CD4-positive, alpha-beta T cell treated with Interleukin-6 at 100 ng/mL for 8 hours (primary cell): ENCODE results near the gene SATB2.

Source experiments
- DNase-seq: peaks from one replicate; pipeline ENCODE4 v3.0.0-alpha.2; 2020; ENCODE audit warnings: mixed read lengths, low spot score

SATB2 gene

GRCh38 chr2:199404841-199405240, 52.9 kb downstream of the SATB2 start:
- DNase-seq = no peak

- no peak for DNase-seq
These were observed 62.4 kb downstream of the SATB2 start for GRCh38 chr2:199395311-199395710.

DNA sequence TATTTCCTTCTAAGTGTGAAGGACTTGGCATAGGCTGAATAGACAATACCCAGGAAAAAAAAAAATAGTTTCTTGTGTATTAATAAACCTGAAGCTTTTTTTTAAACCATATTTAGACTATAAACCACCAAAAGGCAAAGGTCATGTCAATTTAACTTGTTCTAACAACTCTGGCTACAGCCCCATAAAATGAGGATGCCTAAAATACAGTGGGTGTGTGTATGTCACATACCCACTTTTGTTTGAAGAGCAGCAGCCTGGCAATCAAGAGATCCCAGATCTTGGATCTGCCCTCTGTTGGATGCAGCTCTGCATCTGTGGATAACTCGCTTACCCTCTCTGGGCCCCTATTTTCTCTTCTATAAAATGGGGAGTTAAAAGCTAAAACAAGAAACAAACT, 65.4 kb downstream of the SATB2 start:
- no peak for DNase-seq

DNA sequence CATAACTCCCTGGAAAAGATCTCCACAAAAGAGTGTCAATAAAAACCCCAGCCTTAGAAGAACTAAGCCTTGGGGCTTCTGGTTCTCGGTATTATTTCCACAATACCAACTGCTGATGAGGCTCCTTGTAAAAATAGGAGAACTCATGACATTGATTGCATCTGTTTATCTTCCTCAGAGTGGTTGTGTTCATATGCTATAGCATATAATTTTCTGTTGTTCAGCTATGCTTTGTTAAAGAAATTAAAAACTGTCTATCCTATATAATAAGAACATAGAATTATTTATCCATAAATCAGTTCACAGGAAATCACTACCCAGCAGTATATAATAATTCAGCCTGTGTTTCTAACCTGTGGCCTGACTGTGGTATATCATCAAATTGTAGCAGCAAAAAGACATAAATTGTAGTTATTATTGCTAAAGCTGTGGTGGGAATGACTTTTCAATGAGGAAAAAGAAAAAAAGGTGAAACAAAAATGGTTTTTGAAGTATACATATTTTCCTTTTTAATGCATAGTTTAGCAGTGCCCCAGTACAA, 68.9 kb downstream of the SATB2 start:
- DNase-seq = no peak

DNA sequence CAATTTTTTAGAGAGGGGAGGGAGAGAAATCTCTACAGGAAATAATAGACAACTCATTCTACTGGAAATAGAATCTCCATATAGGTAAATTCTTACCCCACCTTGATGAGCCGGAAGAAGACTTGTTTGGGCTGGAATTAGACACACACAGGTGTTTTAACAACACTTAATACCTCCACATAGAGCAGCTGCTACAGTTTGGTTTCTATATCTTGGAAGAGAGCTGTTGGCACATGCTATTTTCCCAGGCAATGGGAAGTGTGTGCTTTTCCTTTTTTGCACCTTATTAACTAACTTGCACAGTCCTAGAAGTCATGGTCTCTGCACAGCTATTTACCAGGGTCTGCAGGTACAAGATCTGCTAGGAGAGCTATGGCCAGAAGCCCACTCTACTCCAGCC, 73.7 kb downstream of the SATB2 start:
- DNase-seq = no peak

- DNase-seq = no peak
These were observed 74.7 kb downstream of the SATB2 start for GRCh38 chr2:199383021-199383420.

DNA sequence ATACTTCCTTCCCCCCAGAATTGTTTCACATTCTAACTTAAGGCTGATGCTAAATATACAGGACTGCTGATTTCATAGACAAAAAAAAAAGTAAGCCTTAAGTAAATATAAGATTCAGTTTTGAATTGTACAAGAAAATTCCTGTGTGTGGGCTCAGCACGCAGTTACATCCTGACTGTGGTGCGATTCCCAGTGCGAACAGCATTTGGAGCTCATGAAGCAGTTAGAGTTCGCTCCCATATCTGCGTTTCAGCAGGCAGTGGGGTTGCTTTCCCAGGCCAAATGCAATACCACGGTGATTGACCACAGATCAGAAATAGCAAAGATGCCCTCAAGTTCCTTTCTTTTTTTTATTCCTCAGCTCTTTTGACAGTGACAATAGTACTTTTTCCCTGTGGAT, 75.6 kb downstream of the SATB2 start:
- no peak for DNase-seq

DNA sequence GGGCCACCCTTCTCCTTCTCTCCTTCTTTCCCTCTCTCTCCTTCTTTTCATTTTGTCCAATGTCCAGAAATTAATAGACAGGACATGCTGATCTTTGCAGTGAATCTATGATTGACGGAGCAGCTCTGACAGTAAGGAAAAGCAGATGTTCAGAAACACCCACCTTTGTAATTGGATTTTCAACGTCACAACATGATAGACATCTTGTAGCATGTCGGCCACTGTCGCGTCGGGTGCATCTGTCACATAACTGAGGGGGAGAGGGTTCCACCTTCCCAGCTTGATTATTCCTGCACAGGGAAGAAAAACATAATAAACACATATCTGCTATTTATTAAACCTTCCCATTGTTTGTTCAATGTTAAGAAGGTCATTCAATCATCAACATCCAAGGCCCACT, 76.2 kb downstream of the SATB2 start:
- DNase-seq = no peak

DNA sequence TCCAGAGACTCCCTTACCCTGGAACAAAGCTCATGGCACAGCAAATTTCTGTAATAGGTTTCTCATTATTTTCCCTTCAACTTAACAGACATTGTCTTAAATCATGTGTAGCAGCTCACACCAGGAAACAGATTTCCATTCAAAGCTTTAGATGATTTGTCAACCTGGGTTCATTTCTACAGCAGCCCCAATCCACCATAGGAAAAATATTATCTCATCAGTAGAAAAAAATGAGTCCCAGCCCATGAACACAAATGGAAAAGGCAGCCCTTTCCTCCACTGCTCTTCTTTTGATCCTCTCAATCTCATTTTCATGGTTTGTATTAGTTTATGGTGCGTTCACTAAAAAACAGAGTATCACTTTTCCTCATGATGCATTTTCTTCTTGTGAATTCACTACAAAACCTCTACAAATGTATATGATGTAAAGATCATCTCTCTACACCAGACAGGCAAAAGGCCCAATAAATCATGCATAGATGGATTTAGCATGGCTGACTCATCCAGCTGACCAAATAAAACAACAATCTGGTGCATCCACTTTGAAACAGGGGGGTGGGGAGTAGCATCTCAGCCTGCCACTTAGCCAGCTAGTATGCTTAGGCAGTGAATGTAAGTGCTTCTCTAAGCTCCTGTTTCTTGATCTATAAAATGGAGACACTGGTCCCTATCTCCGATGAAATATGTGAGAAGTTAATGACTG, 78.6 kb downstream of the SATB2 start:
- no peak for DNase-seq

GRCh38 chr2:199370150-199370780, 87.5 kb downstream of the SATB2 start:
- DNase-seq = no peak

GRCh38 chr2:199366406-199366805, 91.3 kb downstream of the SATB2 start:
- no peak for DNase-seq

GRCh38 chr2:199364153-199364552, 93.6 kb downstream of the SATB2 start:
- no peak for DNase-seq

GRCh38 chr2:199356412-199356811, 101.3 kb downstream of the SATB2 start:
- DNase-seq = no peak

- no peak for DNase-seq
These were observed 108.9 kb downstream of the SATB2 start for GRCh38 chr2:199348871-199349270.

GRCh38 chr2:199344012-199344411, 113.7 kb downstream of the SATB2 start:
- no peak for DNase-seq

- DNase-seq = no peak
These were observed 115.4 kb downstream of the SATB2 start for GRCh38 chr2:199342334-199342733.

DNA sequence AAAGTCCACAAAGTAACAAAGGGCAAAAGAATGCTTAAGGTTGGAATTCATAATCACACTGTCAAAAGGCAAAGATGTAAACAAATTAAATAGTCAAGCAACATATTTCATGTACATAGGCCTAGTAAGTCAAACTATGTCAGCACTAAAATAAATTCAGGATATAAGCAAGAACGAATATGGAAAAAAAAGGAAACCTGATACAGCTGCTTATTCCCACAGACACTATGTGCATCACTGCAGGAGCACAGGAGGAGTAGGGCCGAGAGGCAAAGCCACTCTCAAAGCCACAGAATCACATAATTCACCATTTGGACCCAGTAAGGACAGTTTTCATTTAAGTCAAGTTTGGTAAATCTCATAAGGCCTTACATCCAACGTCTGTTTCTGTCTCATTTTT, 116.6 kb downstream of the SATB2 start:
- DNase-seq = no peak

GRCh38 chr2:199339891-199340605, 117.7 kb downstream of the SATB2 start:
- no peak for DNase-seq

DNA sequence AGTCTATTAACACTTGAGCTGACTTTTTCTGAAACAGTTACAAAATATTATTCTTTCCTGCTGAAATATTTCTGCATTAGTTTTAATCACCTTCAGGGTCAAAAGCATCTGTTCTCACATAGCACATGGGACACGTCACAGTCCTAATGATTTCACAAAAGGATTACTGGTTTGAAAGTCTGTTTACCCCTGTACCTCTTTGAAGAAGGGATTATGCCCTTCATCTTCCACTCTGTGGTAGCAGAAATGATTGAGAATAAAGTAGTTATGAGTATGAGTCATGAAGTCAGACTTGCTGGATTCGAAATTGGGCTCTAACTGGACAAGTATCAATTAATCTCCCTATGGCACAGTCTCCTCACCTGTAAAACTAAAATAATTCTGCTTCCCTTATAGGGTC, 121.2 kb downstream of the SATB2 start:
- no peak for DNase-seq

DNA sequence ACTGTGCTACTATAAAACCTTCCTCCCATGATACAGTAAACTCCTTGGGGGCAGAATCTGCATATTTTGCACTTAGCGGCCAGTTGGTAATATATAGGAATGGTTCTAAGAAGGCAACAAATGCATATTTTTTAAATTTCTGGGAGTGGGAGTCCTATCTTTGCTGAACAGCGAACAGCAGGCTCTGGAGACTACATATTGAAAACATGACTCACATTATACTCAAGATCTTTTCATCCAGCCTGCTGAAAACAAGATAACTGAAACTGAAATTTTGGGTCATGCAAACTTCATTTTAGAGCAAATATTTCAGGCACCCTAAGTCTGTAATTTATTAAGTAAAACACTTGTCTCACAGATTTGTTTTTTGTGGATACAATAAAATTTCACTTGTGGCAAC, 122.2 kb downstream of the SATB2 start:
- DNase-seq = no peak

- no peak for DNase-seq
These were observed 128.3 kb downstream of the SATB2 start for GRCh38 chr2:199329466-199329865.

- DNase-seq = no peak
These were observed 128.7 kb downstream of the SATB2 start for GRCh38 chr2:199329031-199329430.

- no peak for DNase-seq
These were observed 131.9 kb downstream of the SATB2 start for GRCh38 chr2:199325881-199326280.
